ENCODE measurements around the gene RPL26. TPM values are rescaled to one million over a fixed set of nuclear protein-coding genes. Genes with fewer than 3 reads are reported as not detected.

The RPL26 gene
- total RNA-seq, 2 donors from 2014 or later: 1,496 to 1,646 TPM

GRCh38 chr17:8393470-8394231 lies 10.7 kb upstream of the RPL26 start:
- intact Hi-C loops (cut with DNase I): no loop called here
- H3K9me3 ChIP-seq: no peaks in the 10 kb centered on the region
- H3K27ac ChIP-seq: no peak overlapping the region
- DNase-seq (peak in 1 of 4 donors; percentile 18), ATAC-seq (no peak)
- 53 to 63% methylated on average over 8 of the region's 8 CpGs for WGBS, 2 donors
- TF ChIP-seq CTCF (IDR thresholded peaks at IDR 0.05): no peak
- TF ChIP-seq POLR2A (IDR thresholded peaks at IDR 0.05): no peak
- H3K36me3 ChIP-seq (replicated peaks in 1 of 2; ENCODE audit: insufficient read depth in 1 of 2, low read depth in 2 of 2): no peaks in the 10 kb centered on the region
- H3K4me1 ChIP-seq: no peaks in the 10 kb centered on the region
- H3K27me3 ChIP-seq: peaks cover 0 to 9% of the 10 kb centered on the region in 2 donors
- no peak overlapping the region for H3K4me3 ChIP-seq

- Histone ChIP-seq H3K9me3 (no peaks in the 10 kb centered on the region), H3K27me3 (peaks cover 0 to 9% of the 10 kb centered on the region in 2 donors), H3K4me1 (no peaks in the 10 kb centered on the region), H3K4me3 (no peak overlapping the region), H3K27ac (no peak overlapping the region), H3K36me3 (replicated peaks in 1 of 2; ENCODE audit: insufficient read depth in 1 of 2, low read depth in 2 of 2) (no peaks in the 10 kb centered on the region)
- ATAC-seq (no peak), DNase-seq (no peak)
- intact Hi-C loops (cut with DNase I): no loop called here
- no peak for TF ChIP-seq POLR2A (IDR thresholded peaks at IDR 0.05)
- no peak for TF ChIP-seq CTCF (IDR thresholded peaks at IDR 0.05)
- WGBS, 2 donors: 72 to 77% methylated on average over 6 to 30 of the region's 46 CpGs
Measured at GRCh38 chr17:8392674-8393469, 9.9 kb upstream of the RPL26 start.

GRCh38 chr17:8392274-8392673 lies 9.3 kb upstream of the RPL26 start:
- Histone ChIP-seq H3K27me3 (peaks cover 0 to 5% of the 10 kb centered on the region in 2 donors), H3K27ac (no peak overlapping the region), H3K4me3 (no peak overlapping the region), H3K36me3 (replicated peaks in 1 of 2; ENCODE audit: insufficient read depth in 1 of 2, low read depth in 2 of 2) (no peaks in the 10 kb centered on the region), H3K4me1 (no peaks in the 10 kb centered on the region), H3K9me3 (no peaks in the 10 kb centered on the region)
- intact Hi-C loops (cut with DNase I): no loop called here
- DNase-seq (no peak), ATAC-seq (no peak)
- no peak for TF ChIP-seq CTCF (IDR thresholded peaks at IDR 0.05)
- TF ChIP-seq POLR2A (IDR thresholded peaks at IDR 0.05): no peak
- 55 to 60% methylated on average over 6 to 16 of the region's 18 CpGs for WGBS, 2 donors

- no peaks in the 10 kb centered on the region for H3K36me3 ChIP-seq (replicated peaks in 1 of 2; ENCODE audit: insufficient read depth in 1 of 2, low read depth in 2 of 2)
- no peaks in the 10 kb centered on the region for H3K27me3 ChIP-seq
- DNase-seq: no peak
- no peak for ATAC-seq
- H3K4me3 ChIP-seq: no peak overlapping the region
- no peak overlapping the region for H3K27ac ChIP-seq
- no peaks in the 10 kb centered on the region for H3K4me1 ChIP-seq
- TF ChIP-seq POLR2A (IDR thresholded peaks at IDR 0.05) (no peak), CTCF (IDR thresholded peaks at IDR 0.05) (no peak)
- 30 to 36% methylated on average over 8 of the region's 9 CpGs for whole genome bisulfite sequencing, 2 donors
- H3K9me3 ChIP-seq: no peaks in the 10 kb centered on the region
- intact Hi-C loops (cut with DNase I): no loop called here
Measured at GRCh38 chr17:8391711-8392110, 8.7 kb upstream of the RPL26 start.

Data from body of pancreas (tissue), 4 donors.